ENCODE data around the gene LDHD. TPM values are rescaled to one million over a fixed set of nuclear protein-coding genes. Genes with fewer than 3 reads are reported as not detected.

LDHD gene
- total RNA-seq = 0.64 and 0.89 TPM in 2 replicates
- long read RNA-seq, partial matches to known transcripts = 0 of 1 reads
- long read RNA-seq, other reads (novel, unspliced or antisense) = 0 of 1 reads

DNA sequence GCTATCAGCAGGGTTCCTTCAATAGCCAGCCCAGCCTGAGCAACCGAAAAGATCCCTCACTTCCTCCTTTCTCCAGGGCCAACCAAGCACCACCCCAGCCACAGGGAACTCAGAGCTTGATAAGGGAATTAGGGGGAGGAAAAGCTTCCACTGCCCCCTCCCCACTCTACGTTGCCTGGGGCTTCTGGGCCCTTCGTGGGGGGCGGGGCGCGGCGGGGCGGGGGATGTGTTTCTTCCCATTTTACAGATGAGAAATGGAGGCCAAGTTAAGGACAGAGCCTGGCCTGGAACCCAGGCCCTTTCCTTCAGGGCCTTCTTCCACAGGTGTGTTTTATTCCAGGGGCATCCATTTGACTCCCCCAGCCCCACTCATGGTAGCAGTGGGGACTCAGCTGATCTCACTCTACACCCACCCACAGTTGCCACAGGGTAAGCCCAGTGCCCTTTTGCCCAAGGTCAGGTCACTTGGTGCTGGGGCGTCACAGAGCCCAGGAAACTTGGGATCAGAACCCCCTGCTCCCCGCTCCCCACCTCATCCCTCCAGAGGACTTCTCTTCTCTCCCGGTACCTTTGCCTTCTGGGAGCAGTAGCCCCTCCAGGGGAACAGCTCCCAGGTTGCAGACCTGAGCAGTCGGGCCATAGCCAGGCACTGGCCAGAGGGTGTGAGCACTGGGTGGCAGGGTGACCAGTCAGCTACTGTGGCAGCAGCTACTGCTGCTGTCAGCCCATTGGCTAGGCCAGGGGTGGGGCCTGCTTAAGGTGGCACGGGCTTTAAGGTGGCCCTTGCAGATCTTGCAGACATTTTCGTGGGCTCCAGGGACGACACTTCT lies at the start of gene LDHD:
Gene LDHD, minus strand, starts transcription at position 700 of the 830 bp plus-strand sequence. Its CDS starts 60 bp downstream, at position 640.
- H3K36me3 Mint-ChIP-seq (ENCODE audit: insufficient read depth) = no peaks in the 10 kb centered on the region
- no peaks in the 10 kb centered on the region for H3K27me3 Mint-ChIP-seq
- no peak within 1 kb of the TSS for H3K27ac Mint-ChIP-seq
- peaks cover 3% of the 10 kb centered on the region for H3K4me1 Mint-ChIP-seq (ENCODE audit: low read depth)
- peak within 1 kb of the TSS; percentile 56 for H3K4me3 Mint-ChIP-seq (ENCODE audit: low read depth)
- peaks cover 1% of the 10 kb centered on the region for H3K9me3 Mint-ChIP-seq (ENCODE audit: low read depth)
- TF ChIP-seq, protein P1, sequence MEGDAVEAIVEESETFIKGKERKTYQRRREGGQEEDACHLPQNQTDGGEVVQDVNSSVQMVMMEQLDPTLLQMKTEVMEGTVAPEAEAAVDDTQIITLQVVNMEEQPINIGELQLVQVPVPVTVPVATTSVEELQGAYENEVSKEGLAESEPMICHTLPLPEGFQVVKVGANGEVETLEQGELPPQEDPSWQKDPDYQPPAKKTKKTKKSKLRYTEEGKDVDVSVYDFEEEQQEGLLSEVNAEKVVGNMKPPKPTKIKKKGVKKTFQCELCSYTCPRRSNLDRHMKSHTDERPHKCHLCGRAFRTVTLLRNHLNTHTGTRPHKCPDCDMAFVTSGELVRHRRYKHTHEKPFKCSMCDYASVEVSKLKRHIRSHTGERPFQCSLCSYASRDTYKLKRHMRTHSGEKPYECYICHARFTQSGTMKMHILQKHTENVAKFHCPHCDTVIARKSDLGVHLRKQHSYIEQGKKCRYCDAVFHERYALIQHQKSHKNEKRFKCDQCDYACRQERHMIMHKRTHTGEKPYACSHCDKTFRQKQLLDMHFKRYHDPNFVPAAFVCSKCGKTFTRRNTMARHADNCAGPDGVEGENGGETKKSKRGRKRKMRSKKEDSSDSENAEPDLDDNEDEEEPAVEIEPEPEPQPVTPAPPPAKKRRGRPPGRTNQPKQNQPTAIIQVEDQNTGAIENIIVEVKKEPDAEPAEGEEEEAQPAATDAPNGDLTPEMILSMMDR (IDR thresholded peaks at IDR 0.05; ENCODE audit: unreplicated experiment) = no peak
- no peak for DNase-seq (ENCODE audit: low spot score, unreplicated experiment)

DNA sequence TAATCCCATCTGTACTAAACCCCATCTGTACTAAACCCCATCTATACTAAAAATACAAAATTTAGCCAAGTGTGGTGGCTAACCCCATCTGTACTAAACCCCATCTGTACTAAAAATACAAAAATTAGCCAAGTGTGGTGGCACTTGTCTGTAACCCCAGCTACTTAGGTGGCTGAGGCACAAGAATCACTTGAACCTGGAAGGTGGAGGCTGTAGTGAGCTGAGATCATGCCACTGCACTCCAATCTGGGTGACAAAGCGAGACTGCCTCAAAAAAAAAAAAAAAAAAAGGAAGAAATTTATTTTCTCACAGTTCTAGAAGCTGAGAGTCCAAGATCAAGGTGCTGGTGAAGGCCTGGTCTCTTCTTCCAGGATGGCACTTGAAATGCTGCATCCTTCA lies 43.8 kb upstream of the LDHD start:
- Mint-ChIP-seq H3K27me3 (no peaks in the 10 kb centered on the region), H3K36me3 (ENCODE audit: insufficient read depth) (peaks cover 64% of the 10 kb centered on the region), H3K9me3 (ENCODE audit: low read depth) (peaks cover 12% of the 10 kb centered on the region), H3K27ac (no peak overlapping the region), H3K4me1 (ENCODE audit: low read depth) (no peaks in the 10 kb centered on the region), H3K4me3 (ENCODE audit: low read depth) (no peak overlapping the region)
- TF ChIP-seq, protein P1 (IDR thresholded peaks at IDR 0.05; ENCODE audit: unreplicated experiment) = no peak
- DNase-seq (ENCODE audit: low spot score, unreplicated experiment) = no peak

DNA sequence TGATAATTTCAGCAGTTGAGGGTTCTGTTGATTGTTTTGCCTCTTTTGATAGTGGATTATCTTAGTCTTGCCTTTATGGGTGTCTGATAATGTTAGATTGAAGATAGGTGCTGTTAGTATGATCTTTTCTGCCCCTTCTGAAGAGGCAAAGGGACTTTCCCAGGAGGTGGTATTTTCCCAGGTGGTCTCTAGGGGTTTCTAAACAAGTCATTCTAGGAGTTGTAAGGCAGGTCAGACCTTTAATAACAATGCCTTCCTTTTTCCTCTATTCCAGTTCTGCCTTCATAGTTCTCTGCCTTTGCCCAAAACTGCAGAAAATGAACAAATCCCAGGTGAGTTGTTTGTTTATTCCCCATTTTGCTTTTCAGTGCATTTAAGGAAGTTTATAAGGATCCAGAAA lies 36.1 kb upstream of the LDHD start:
- Mint-ChIP-seq H3K4me1 (ENCODE audit: low read depth) (peaks cover 2% of the 10 kb centered on the region), H3K4me3 (ENCODE audit: low read depth) (no peak overlapping the region), H3K27me3 (no peaks in the 10 kb centered on the region), H3K27ac (peak overlapping the region; percentile 4), H3K9me3 (ENCODE audit: low read depth) (peaks cover 28% of the 10 kb centered on the region), H3K36me3 (ENCODE audit: insufficient read depth) (peaks cover 57% of the 10 kb centered on the region)
- no peak for DNase-seq (ENCODE audit: low spot score, unreplicated experiment)
- TF ChIP-seq, protein P1 (IDR thresholded peaks at IDR 0.05; ENCODE audit: unreplicated experiment) = no peak

DNA sequence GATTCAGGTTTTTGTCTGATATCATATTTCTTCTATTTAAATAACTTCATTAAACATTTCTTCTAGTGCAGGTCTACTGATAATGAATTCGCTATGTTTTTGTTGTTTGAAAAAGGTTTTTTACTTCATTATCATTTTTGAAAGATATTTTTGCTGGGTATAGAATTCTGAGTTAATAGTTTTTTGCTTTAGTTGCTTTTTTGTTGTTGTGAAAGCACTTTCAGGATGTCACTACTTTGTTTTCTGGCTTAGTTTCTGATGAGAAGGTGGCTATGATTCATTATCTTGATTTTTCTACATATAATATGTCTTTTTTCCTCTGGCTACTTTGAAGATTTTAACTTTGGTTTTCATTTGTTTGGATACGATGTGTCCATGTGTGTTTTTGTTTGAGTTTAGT lies 35.2 kb upstream of the LDHD start:
- no peak overlapping the region for H3K27ac Mint-ChIP-seq
- no peak overlapping the region for H3K4me3 Mint-ChIP-seq (ENCODE audit: low read depth)
- peaks cover 28% of the 10 kb centered on the region for H3K9me3 Mint-ChIP-seq (ENCODE audit: low read depth)
- no peak for DNase-seq (ENCODE audit: low spot score, unreplicated experiment)
- peaks cover 2% of the 10 kb centered on the region for H3K4me1 Mint-ChIP-seq (ENCODE audit: low read depth)
- TF ChIP-seq, protein P1 (IDR thresholded peaks at IDR 0.05; ENCODE audit: unreplicated experiment) = no peak
- H3K27me3 Mint-ChIP-seq = no peaks in the 10 kb centered on the region
- peaks cover 50% of the 10 kb centered on the region for H3K36me3 Mint-ChIP-seq (ENCODE audit: insufficient read depth)

DNA sequence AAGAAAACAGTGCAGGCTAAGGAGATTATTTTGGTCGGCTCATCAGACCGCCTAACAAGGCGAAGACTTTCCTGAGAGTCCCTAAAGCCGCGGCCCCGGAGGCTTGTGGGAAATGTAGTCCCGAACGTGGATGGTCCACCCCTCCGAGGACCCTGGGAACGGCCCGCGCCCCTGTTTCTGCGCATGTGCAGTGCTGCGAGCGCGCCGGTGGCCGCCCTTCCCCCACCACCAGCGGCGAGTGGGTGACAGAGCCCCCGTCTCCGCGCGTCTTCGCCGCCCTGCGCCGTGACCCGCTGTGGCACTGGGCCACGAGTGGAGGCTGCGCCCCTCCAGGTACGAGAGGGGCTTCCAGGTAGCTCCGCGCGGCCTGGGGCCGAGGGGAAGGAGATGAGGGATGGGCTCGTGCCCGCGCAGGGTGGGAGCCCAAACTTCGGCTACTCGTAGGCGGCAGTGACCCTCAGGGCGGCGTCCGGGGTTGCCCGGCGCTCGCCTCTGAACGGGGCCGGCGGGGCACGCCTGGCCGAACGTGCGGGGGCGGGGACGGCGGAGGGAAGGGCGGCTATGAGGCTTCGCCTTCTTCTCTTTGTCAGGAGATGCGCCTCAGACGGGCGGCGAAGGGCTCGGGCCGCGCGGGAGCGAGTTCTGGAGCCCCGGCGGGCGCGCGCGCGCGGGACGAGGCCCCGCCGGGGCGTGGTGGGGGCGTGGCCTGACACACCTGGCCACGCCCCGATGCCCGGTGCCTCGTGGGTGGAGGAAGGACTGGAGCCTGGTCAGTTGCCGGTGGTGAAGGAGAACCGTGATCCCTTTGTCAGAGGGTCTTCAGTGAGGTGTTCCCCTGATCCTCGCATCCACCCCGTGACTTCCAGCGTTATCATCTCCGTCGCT lies 32.0 kb upstream of the LDHD start, which contains the start of gene ZFP1:
Gene ZFP1, plus strand, starts transcription at position 214 of the 885 bp plus-strand sequence. CDS start 4,428 bp downstream, outside the sequence.
- H3K27ac Mint-ChIP-seq = peak within 1 kb of the TSS; percentile 96
- peak; percentile 96 for DNase-seq (ENCODE audit: low spot score, unreplicated experiment)
- TF ChIP-seq, protein P1 (IDR thresholded peaks at IDR 0.05; ENCODE audit: unreplicated experiment) = no peak
- peaks cover 31% of the 10 kb centered on the region for H3K36me3 Mint-ChIP-seq (ENCODE audit: insufficient read depth)
- no peaks in the 10 kb centered on the region for H3K27me3 Mint-ChIP-seq
- peak within 1 kb of the TSS; percentile 90 for H3K4me3 Mint-ChIP-seq (ENCODE audit: low read depth)
- peaks cover 2% of the 10 kb centered on the region for H3K4me1 Mint-ChIP-seq (ENCODE audit: low read depth)
- peaks cover 25% of the 10 kb centered on the region for H3K9me3 Mint-ChIP-seq (ENCODE audit: low read depth)

Measured in progenitor cell of endocrine pancreas (in vitro differentiated cells).